Left lung (tissue), 10 donors: Measurements from ENCODE around the gene TRPM4. TPM values are rescaled to one million over a fixed set of nuclear protein-coding genes. Genes with fewer than 3 reads are reported as not detected.
"Not testable (repeated sequence)": the region's sequence is repeated elsewhere in the genome, so short reads cannot be mapped to it uniquely, and the experiment has no call there.

Source experiments
- ATAC-seq: fragments of 200-7000 bp; cut with Tn5 transposase; one replicate; pipeline ENCODE4 v1.9.1; 2020; ENCODE audit warnings: moderate library complexity
- DNase-seq, 4 donors: peaks; one replicate each; pipeline ENCODE4 v3.0.0-alpha.2; 2013 to 2020
- H3K27ac ChIP-seq, 2 donors: fragments of 200-600 bp; sonication (generic) in 1 of 2; one replicate each; pipeline versions ENCODE4 v1.5.0 to v1.8.0; 2020 to 2021
- H3K27me3 ChIP-seq, 2 donors: fragments of 200-600 bp; sonication (generic) in 1 of 2; one replicate each; pipeline versions ENCODE4 v1.5.0 to v1.8.0; 2020 to 2021
- H3K36me3 ChIP-seq, 2 donors: fragments of 200-600 bp; sonication (generic) in 1 of 2; one replicate each; pipeline versions ENCODE4 v1.5.0 to v1.8.0; 2020 to 2021
- H3K4me1 ChIP-seq, 2 donors: fragments of 200-600 bp; one replicate each; pipeline ENCODE4 v1.8.0; 2021
- H3K4me3 ChIP-seq, 2 donors: fragments of 200-600 bp; sonication (generic) in 1 of 2; one replicate each; pipeline versions ENCODE4 v1.5.0 to v1.8.0; 2020 to 2021; ENCODE audit warnings: mild to moderate bottlenecking in 1 of 2
- H3K9me3 ChIP-seq, 2 donors: fragments of 200-600 bp; sonication (generic) in 1 of 2; one replicate each; pipeline versions ENCODE4 v1.5.0 to v1.8.0; 2020 to 2021
- CTCF ChIP-seq, 2 donors: fragments of 200-600 bp; sonication (generic) in 1 of 2; IDR thresholded peaks; one replicate each; pipeline versions ENCODE4 v1.5.0 to v1.8.0; 2021; ENCODE audit warnings: antibody characterized with exemption in 2 of 2
- intact Hi-C, 2 donors: fragments of 100-400 bp; cut with DNase I; formaldehyde crosslinking; loops; one replicate each; pipeline versions ENCODE4 v1.11.2 to v1.14.2; 2022
- polyA plus RNA-seq, 6 donors: library from polyadenylated mRNA; unstranded; fragments of 120-200 nt; gene quantifications; one replicate each; pipeline ENCODE4 v1.2.1, GENCODE V29; 2013; ENCODE audit not compliant: insufficient read length in 6 of 6
- total RNA-seq, 2 donors: library from RNA; stranded (reverse); fragmentation: NEBNext Ultra II Directional; extraction: Animal tissue kit (Norgen Biotek cat#: 25700); gene quantifications; one replicate each; pipeline ENCODE4 v1.2.1, GENCODE V29; 2021
- donor health status: DM: no; HTN: yes; CAD: no.
- donor health status: DM: no; HTN: no; CAD: no.

Gene TRPM4
- total and polyA plus RNA-seq, 8 donors: 14.3 to 61.7 (median 29.7) TPM

DNA sequence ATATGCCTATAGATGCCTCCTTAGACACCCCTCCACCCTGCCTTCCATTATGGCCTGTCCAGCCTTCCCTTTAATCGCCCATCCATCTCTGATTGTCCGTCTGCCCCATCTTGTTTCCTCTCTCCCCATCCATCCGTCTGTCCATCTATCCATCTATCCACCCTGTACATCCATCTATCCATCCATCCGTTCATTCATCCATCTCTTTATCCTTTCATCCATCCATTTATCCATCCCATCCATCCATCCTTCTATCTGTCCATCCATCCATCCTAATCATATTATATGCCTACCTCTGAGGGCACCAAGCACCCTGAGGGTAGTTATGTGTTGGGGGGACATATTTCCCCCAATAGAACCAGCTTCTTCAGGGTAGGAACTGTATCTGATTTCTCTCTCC, 23.1 kb downstream of the TRPM4 start:
- Histone ChIP-seq H3K27ac (no peak overlapping the region), H3K4me3 (no peak overlapping the region), H3K27me3 (no peaks in the 10 kb centered on the region), H3K36me3 (peaks cover 0 to 16% of the 10 kb centered on the region in 2 donors), H3K4me1 (no peaks in the 10 kb centered on the region), H3K9me3 (peaks cover 0 to 2% of the 10 kb centered on the region in 2 donors)
- ATAC-seq (no peak), DNase-seq (no peak)
- TF ChIP-seq CTCF (IDR thresholded peaks at IDR 0.05): no peak
- intact Hi-C loops: no loop called here

DNA sequence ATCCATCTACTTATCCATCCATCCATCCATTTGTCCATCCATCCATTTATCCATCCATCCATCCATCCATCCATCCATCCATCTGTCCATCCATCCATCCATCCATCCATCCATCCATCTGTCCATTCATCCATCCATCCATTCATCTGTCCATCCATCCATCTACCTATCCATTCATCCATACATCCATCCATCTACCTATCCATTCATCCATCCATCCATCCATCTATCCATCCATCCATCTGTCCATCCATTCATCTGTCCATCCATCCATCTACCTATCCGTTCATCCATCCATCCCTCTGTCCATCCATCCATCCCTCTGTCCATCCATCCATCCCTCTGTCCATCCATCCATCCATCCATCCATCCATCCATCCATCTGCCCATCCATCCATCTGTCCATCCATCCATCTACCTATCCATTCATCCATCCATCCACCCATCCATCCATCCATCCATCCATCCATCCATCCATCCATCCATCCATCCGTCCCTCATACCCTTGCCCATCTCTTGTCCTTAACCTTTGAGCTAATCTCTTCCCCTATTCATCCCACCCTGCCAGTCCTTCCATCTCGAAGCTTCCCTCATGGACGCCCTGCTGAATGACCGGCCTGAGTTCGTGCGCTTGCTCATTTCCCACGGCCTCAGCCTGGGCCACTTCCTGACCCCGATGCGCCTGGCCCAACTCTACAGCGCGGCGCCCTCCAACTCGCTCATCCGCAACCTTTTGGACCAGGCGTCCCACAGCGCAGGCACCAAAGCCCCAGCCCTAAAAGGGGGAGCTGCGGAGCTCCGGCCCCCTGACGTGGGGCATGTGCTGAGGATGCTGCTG, 24.6 kb downstream of the TRPM4 start:
- intact Hi-C loops, H3K27ac ChIP-seq, H3K9me3 ChIP-seq, H3K4me3 ChIP-seq, H3K27me3 ChIP-seq, DNase-seq, H3K4me1 ChIP-seq, ATAC-seq: not testable (repeated sequence)
- H3K36me3 ChIP-seq: peaks cover 0 to 19% of the 10 kb centered on the region in 2 donors

DNA sequence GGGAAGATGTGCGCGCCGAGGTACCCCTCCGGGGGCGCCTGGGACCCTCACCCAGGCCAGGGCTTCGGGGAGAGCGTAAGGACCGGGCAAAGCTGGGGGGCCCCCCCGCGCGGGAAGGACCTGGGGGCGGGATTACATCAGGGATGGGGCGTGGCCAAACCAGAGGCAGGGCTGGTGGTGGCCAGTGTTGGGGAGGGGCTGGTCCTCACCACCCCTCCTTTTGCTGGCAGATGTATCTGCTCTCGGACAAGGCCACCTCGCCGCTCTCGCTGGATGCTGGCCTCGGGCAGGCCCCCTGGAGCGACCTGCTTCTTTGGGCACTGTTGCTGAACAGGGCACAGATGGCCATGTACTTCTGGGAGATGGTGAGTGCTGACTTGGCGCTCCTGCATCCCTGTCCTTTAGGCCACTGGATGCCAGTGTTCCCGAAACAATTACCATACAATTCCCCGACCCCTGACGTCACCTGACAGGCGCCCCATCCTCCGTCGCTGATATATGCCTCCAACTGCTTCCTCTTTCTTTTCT, 25.3 kb downstream of the TRPM4 start:
- Histone ChIP-seq H3K27me3 (no peaks in the 10 kb centered on the region), H3K4me1 (no peaks in the 10 kb centered on the region), H3K4me3 (no peak overlapping the region), H3K9me3 (peaks cover 0 to 2% of the 10 kb centered on the region in 2 donors), H3K27ac (no peak overlapping the region), H3K36me3 (peaks cover 0 to 19% of the 10 kb centered on the region in 2 donors)
- DNase-seq (no peak), ATAC-seq (no peak)
- intact Hi-C loops: no loop called here
- no peak for TF ChIP-seq CTCF (IDR thresholded peaks at IDR 0.05)

GRCh38 chr19:49186108-49186507, 28.5 kb downstream of the TRPM4 start:
- Histone ChIP-seq H3K4me3 (no peak overlapping the region), H3K4me1 (no peaks in the 10 kb centered on the region), H3K9me3 (peaks cover 0 to 2% of the 10 kb centered on the region in 2 donors), H3K27ac (no peak overlapping the region), H3K36me3 (peaks cover 0 to 30% of the 10 kb centered on the region in 2 donors), H3K27me3 (no peaks in the 10 kb centered on the region)
- intact Hi-C loops: no loop called here
- no peak for DNase-seq
- ATAC-seq: no peak
- no peak for TF ChIP-seq CTCF (IDR thresholded peaks at IDR 0.05)

DNA sequence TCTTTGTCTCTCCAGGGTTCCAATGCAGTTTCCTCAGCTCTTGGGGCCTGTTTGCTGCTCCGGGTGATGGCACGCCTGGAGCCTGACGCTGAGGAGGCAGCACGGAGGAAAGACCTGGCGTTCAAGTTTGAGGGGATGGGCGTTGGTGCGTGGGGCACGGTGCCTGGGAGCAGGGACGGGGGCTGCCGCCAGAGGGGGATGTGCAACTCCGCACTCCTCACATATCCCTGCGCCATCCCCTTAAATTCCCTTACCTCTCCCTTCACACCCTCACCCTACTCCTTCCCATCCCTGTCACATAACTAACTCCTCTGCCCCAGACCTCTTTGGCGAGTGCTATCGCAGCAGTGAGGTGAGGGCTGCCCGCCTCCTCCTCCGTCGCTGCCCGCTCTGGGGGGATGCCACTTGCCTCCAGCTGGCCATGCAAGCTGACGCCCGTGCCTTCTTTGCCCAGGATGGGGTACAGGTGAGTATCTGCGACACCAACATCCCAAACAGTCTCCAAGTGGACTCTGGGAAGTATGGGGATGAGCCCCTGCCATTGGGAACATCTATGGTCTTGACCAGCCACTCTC, 31.1 kb downstream of the TRPM4 start:
- no peaks in the 10 kb centered on the region for H3K27me3 ChIP-seq
- no peaks in the 10 kb centered on the region for H3K4me1 ChIP-seq
- no peak for TF ChIP-seq CTCF (IDR thresholded peaks at IDR 0.05)
- no peak overlapping the region for H3K4me3 ChIP-seq
- DNase-seq: no peak
- H3K36me3 ChIP-seq: peaks cover 0 to 23% of the 10 kb centered on the region in 2 donors
- peak overlapping the region; percentile 39 to 65 for H3K27ac ChIP-seq
- no peak for ATAC-seq
- intact Hi-C loops: no loop called here
- H3K9me3 ChIP-seq: no peaks in the 10 kb centered on the region
